Measurements from ENCODE around the gene PTGFRN.

Gene PTGFRN

GRCh38 chr1:117034791-117035290 lies 125.1 kb downstream of the PTGFRN start:
- no peak for DNase-seq (ENCODE audit: low read depth)

GRCh38 chr1:117036018-117036461 lies 126.3 kb downstream of the PTGFRN start:
- no peak for DNase-seq (ENCODE audit: low read depth)

GRCh38 chr1:117037802-117038201 lies 128.1 kb downstream of the PTGFRN start:
- no peak for DNase-seq (ENCODE audit: low read depth)

GRCh38 chr1:117038236-117038635 lies 128.5 kb downstream of the PTGFRN start:
- DNase-seq (ENCODE audit: low read depth), result no peak
